ENCODE results near the gene MRPL54.

GRCh38 chr19:3768748-3769099 lies 6.2 kb downstream of the MRPL54 start:
- TF ChIP-seq CTCF (IDR thresholded peaks at IDR 0.05 in 2 of 3, conservative IDR thresholded peaks at IDR 0.05 in 1 of 3; ENCODE audit: borderline replicate concordance in 1 of 3, insufficient read depth in 1 of 3, low read depth in 2 of 3, low read length in 2 of 3) = no peak
- TF ChIP-seq SIN3A (IDR thresholded peaks at IDR 0.05; ENCODE audit: low read depth) = no peak
- TF ChIP-seq RAD21 (IDR thresholded peaks at IDR 0.05; ENCODE audit: low read depth) = no peak
- no peak for TF ChIP-seq TCF7L2 (IDR thresholded peaks at IDR 0.05; ENCODE audit: borderline replicate concordance, extremely low read depth, insufficient read depth, insufficient read length)
- no peak for TF ChIP-seq CEBPB (IDR thresholded peaks at IDR 0.05; ENCODE audit: low read depth)
- no peak for TF ChIP-seq CBX3 (IDR thresholded peaks at IDR 0.05; ENCODE audit: low read depth)
- TF ChIP-seq EGR1 (IDR thresholded peaks at IDR 0.05; ENCODE audit: low read depth) = no peak

Measured in HCT116 (cell line).